ENCODE measurements around the gene OPRM1.
A peak's percentile ranks its signal among the peaks of the same experiment; 100 is the strongest.
"Not testable (repeated sequence)": the region's sequence is repeated elsewhere in the genome, so short reads cannot be mapped to it uniquely, and the experiment has no call there.

The OPRM1 gene

DNA sequence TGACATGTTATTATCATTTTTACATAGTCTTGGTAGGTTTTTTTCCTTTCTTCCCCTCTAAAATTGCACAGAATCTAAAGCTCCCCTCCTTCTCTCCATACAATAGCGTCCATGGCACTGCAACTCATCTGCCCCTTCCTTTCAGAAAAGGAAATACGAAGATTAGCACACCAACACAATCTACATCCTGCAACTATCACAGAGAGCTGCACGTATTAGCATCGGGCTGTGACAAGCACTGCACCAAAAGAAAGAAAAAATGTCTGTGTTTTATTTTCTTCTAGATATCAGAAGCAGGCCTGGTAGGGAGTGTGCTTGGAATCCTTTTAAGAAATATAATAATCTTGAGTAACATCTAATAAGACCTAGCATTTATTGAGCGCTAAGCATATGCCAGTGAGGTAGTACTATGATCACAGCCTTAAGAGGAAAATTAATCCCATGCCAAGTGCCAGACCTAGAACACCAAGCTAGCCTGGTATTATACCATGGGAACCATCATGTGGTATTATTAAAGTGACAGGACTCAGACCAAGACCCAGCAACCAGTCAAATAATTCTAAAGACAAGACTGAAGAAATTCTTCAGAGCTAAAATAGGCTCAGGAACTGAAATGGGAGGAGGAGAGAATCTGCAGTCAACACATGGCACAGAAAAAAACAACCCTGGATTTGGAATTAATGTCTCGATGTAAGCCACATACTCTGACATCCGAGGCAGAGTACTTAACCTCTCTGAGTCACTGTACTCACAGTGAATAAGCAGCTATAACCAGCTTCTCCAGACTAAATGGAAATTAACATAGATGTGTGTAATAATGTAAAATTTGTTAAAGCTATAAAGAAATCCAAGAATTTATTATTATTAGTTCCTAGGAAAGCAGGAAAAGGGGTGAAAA lies 193.2 kb downstream of the OPRM1 start:
- no peak for DNase-seq (ENCODE audit: low read depth)
- H3K4me3 ChIP-seq (replicated peaks; ENCODE audit: low read depth, low read length): no peak overlapping the region
- TF ChIP-seq, protein P1, sequence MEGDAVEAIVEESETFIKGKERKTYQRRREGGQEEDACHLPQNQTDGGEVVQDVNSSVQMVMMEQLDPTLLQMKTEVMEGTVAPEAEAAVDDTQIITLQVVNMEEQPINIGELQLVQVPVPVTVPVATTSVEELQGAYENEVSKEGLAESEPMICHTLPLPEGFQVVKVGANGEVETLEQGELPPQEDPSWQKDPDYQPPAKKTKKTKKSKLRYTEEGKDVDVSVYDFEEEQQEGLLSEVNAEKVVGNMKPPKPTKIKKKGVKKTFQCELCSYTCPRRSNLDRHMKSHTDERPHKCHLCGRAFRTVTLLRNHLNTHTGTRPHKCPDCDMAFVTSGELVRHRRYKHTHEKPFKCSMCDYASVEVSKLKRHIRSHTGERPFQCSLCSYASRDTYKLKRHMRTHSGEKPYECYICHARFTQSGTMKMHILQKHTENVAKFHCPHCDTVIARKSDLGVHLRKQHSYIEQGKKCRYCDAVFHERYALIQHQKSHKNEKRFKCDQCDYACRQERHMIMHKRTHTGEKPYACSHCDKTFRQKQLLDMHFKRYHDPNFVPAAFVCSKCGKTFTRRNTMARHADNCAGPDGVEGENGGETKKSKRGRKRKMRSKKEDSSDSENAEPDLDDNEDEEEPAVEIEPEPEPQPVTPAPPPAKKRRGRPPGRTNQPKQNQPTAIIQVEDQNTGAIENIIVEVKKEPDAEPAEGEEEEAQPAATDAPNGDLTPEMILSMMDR (IDR thresholded peaks at IDR 0.05; ENCODE audit: low read length, missing control alignments): no peak

DNA sequence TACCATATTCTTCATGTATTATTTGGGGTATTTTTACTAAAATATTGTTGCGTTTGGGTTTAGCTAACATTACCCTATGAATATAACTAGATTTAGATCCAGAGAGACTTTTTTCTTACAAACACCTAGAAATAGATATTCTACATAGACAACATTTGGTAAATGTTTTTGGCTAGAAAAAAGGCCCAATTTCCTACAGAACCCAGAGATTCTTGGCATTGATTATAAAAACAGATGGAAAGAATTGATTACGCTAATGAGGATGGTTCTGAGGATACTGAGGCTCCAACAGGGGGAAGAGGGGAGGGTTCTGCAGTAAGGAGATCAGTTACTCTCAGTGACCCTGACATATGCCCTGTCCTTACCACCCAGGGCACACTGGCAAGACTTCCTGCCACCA lies 194.3 kb downstream of the OPRM1 start:
- no peak overlapping the region for H3K4me3 ChIP-seq (replicated peaks; ENCODE audit: low read depth, low read length)
- no peak for DNase-seq (ENCODE audit: low read depth)
- TF ChIP-seq, protein P1 (IDR thresholded peaks at IDR 0.05; ENCODE audit: low read length, missing control alignments): no peak

DNA sequence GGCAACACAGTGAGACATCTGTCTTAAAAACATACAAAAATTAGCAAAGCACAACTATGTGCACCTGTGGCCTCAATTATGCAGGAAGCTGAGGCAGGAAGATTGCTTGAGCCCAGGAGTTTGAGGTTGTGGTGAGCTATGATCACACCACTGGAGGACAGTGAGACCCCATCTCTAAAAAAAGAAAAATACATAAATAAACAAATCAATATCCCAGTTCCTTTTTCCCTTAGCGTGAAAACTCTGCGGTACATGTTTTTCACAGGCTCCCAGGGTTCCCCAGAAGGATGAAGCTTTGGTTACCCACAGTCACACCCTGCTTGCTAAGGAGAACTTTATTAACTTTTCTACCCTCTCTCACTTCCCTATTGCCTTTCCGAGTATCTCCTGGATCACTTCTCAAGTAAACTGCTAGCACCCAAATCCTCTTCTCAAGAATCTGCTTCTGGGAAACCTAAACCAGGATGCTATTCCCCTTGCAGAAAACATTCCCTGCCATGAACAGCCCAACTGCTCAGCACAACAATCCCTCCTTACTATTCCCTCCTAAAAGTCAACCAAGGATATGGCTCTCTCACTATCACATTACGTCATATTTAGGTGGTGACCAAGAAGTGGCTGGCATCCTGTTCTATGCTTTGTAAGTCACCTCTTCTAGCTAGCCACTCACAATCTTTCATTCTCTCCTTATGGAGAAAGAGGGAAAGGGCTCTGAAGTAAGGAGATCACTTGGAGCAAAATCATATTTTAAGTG lies 195.2 kb downstream of the OPRM1 start:
- TF ChIP-seq, protein P1 (IDR thresholded peaks at IDR 0.05; ENCODE audit: low read length, missing control alignments): no peak
- no peak for DNase-seq (ENCODE audit: low read depth)
- H3K4me3 ChIP-seq (replicated peaks; ENCODE audit: low read depth, low read length): no peak overlapping the region

DNA sequence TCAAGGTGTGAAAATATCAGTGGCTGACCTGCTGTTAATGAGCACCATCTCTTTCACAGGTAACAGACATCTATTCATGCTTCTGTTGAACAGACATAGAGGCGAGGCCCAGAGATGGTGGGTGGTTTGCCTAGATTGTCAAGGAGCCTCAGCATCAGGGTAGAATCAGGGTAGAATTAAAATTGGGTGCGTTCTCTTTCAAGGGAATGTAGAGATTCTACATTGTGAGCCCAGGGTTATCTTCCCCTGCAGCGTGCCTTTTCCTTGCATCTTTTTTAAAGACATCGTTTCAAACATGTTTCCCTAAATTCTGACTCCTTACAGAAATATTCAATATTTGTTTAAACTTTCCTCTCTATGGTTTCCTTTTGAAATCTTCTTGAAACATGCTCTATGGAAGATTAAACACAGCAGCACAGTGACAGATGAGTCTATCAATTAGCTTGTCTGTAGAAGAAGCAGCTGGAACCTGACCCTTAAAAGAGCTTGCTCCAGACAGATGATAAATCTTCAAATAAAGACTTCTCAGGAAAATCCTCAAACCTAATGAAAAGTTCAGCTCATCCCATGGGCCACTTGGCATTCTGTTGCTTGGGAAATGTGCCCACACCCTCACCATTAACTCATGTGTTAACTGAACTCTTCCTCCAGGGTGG lies 197.7 kb downstream of the OPRM1 start:
- DNase-seq (ENCODE audit: low read depth): no peak
- TF ChIP-seq, protein P1 (IDR thresholded peaks at IDR 0.05; ENCODE audit: low read length, missing control alignments): no peak
- no peak overlapping the region for H3K4me3 ChIP-seq (replicated peaks; ENCODE audit: low read depth, low read length)

DNA sequence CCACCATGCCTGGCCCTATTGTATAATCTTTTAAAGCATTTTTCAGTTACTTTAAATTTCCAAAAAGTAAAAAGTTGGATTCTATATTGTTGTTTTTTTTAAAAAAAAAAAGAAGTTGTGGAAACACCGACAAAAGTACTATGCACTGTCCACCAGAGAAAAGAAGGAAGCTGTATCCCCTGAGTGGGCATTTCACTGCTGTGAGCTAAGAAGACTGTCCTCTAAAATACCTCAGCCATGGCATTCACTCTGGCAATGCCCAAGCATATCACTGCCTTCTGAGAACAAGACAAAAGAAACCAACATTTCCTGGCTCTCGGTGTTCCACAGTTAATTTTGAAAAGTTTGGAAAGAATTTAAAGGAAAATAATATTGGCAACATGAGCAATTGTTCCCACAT lies 199.8 kb downstream of the OPRM1 start:
- TF ChIP-seq, protein P1 (IDR thresholded peaks at IDR 0.05; ENCODE audit: low read length, missing control alignments): no peak
- no peak for DNase-seq (ENCODE audit: low read depth)
- no peak overlapping the region for H3K4me3 ChIP-seq (replicated peaks; ENCODE audit: low read depth, low read length)

DNA sequence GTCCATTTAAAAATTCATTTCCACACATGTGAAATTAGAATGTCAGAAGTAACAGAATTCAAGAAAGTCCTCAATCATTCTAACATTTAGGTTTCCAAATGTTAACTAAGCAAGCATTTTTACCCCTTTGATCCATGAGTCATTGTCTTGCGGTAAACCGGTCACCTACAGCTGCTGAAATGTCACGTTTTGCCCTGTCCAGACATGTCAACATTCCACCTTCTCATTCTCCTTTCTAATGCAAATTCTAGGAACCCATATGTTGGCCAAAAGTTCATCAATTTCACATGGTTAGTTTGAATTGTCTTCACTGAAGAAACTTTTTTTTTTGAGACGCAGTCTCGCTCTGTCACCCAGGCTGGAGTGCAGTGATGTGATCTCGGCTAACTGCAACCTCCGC lies 200.4 kb downstream of the OPRM1 start:
- DNase-seq (ENCODE audit: low read depth): no peak
- no peak overlapping the region for H3K4me3 ChIP-seq (replicated peaks; ENCODE audit: low read depth, low read length)
- TF ChIP-seq, protein P1 (IDR thresholded peaks at IDR 0.05; ENCODE audit: low read length, missing control alignments): no peak

DNA sequence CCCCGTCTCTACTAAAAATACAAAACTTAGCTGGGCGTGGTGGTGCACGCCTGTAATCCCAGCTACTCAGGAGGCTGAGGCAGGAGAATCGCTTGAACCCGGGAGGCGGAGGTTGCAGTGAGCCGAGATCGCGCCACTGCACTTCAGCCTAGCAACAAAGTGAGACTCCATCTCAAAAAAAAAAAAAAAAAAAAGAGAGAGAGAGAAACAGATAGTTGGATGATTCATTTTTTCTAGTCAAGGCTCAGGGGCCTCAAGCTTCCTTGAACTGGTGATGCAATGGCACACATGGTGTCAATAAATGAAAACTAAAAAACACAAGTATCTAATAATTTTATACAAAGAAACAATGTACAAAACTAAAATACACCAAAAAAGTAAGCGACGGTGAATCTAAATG lies 202.0 kb downstream of the OPRM1 start:
- not testable (repeated sequence) for H3K4me3 ChIP-seq (replicated peaks; ENCODE audit: low read depth, low read length)
- peak; percentile 2 for DNase-seq (ENCODE audit: low read depth)
